HG03196 (cell line): ENCODE data around the gene DGKH.
A peak's percentile ranks its signal among the peaks of the same experiment; 100 is the strongest.

Experiments used
- ATAC-seq: cut with Tn5 transposase; IDR thresholded peaks from one replicate; pipeline ENCODE4 v1.9.1; 2021; ENCODE audit not compliant: unreplicated experiment

Gene DGKH

GRCh38 chr13:42272115-42272803, 223.8 kb downstream of the DGKH start, which contains the start of gene AKAP11:
TSS of gene AKAP11 (plus strand) at chr13:42272152. CDS start at chr13:42286349, 14,197 bp downstream.
- ATAC-seq: peak; percentile 24

GRCh38 chr13:42272804-42273175, 224.3 kb downstream of the DGKH start:
- ATAC-seq: no peak

GRCh38 chr13:42274386-42275097, 226.1 kb downstream of the DGKH start:
- no peak for ATAC-seq

DNA sequence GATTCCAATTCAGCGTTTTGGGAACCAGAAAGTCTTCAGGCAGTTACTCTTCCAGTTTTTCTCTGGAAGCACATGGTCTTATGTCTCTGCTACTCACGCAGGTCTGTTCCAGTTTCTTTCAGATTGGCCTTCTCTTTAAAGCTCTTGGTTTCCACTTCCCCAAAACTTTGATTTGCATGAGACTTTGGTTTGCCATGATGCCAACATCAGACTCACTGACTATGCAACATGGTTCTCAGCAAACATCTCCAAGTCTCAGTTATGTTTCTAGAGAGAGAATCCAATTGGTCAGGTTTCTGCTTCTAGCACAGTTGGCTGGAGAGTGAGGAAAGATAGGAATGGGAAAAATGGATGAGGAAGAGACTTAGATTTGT, 226.6 kb downstream of the DGKH start:
- ATAC-seq: peak; percentile 25

- no peak for ATAC-seq
Observed at GRCh38 chr13:42275506-42275905, 227.1 kb downstream of the DGKH start.

DNA sequence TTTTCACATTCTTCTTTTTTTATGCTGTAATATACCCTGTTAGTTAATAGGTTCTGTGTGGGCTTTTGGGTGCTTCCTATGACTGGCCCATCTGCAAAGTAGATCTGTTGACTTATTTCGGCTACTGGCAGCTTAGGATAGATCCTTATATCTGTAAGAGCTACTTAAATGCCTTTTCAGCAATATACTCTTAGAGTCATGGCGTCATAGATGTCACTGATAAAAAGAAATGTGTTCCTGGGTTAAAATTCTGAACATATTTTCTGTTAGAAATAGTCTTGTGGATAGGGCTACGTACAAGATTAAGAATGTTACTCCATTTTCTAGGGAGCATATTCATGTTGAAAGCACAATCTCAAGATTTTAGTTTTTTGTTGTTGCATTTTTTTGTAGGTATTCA, 228.2 kb downstream of the DGKH start:
- ATAC-seq: no peak

DNA sequence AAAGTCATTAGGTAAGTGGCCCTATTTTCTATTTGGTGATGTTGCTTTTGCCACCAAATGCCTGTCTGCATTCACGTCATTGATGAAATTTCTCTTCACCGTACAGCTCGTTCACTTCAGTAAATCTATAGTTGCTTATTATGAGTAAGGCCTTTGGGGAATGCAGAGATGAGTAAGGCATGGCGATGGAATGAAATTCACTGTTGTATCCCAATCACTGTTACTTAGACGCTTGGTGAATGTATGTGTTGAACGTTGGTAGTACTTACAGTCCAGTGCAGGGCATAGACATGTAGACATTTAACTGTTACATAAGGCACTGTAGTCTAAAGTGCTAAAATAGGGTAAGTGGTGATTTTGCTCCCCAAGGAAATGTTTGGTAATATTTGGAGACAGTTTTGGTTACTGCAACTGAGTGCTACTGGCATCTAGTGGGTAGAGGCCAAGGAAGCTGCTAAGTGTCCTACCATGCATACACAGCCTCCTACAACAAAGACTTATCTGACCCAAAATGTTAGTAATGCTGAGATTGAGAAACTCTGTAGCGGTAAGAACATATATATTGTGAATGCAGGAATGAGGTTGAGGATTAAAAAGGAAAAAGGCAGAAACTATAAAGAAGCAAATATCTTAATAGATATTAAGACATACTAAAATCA, 229.3 kb downstream of the DGKH start:
- no peak for ATAC-seq

DNA sequence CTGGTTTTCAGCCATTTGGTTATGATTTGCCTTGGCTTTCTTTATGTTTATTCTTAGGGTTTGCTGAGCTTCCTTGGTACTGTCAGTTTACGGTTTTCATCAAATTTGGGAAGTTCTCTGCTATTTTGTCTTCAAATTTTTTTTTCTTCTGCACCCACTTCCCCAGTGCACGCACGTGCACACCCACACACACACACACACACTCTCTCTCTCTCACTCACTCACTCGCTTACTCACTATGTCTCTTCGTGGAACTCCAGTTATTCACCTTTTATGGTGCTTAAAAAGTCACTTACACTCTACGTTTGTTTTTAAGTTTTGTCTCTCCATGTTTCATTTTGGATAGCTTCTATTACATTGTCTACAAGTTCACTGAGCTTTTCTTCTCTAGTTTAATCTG, 230.6 kb downstream of the DGKH start:
- no peak for ATAC-seq

GRCh38 chr13:42279986-42280385, 231.5 kb downstream of the DGKH start:
- ATAC-seq: no peak

DNA sequence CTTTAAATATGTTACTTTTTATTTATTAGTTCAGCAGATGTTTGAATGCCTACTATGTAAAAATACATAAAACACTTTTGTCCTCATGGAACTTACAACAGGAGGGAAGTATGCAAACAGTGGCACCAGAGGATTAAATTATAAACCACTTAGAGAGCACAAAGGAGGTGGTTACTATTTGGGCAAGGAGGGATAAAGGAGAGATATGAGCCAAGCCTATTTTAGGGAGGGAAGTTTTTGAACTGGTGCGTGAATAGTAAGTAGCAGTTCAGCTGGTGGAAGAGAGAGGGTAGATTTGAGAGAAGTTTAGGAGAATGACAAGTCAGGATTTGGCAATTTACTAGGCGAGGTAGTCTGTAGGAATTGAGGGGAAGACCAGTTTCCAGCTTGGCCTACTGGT, 232.1 kb downstream of the DGKH start:
- ATAC-seq: no peak

GRCh38 chr13:42283574-42283973, 235.1 kb downstream of the DGKH start:
- ATAC-seq: no peak

DNA sequence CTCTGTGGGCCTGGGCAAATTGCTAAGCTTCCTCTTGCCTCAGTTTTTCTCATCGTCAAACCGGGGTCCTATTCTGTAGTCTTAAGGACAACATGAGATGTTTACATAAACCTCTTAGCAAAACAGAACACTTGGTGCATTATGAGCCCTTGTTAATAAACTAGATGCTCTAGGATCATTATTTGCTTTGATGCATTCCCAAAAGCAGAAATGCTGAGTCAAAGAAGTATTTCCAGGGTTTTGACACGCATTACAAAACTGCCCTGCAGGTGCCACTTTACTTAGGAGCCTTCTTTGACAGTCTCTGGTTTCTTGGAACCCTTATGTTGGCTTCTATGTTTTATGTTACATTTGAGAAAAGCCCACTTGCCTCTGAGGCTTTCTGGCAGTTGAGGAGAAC, 235.6 kb downstream of the DGKH start:
- ATAC-seq: no peak
